Naive thymus-derived CD4-positive, alpha-beta T cell (primary cell): ENCODE data around the gene MYBPH. TPM values are rescaled to one million over a fixed set of nuclear protein-coding genes. Genes with fewer than 3 reads are reported as not detected.

Experiments used
- ATAC-seq: fragments of 150-1000 bp; cut with Tn5 transposase; 2 replicates; pipeline ENCODE4 v1.10.0; 2021; ENCODE audit warnings: mild to moderate bottlenecking, moderate library complexity
- CTCF ChIA-PET: fragments of 350-600 bp; sonication (Branson Sonifier 250); formaldehyde crosslinking; loops from one replicate; lab custom pipeline; 2021; ENCODE audit warnings: antibody characterized with exemption; lab: Charles Lee
- POLR2A ChIA-PET: fragments of 350-600 bp; sonication (Branson Sonifier 250); formaldehyde crosslinking; loops from one replicate; lab custom pipeline; 2021; ENCODE audit warnings: antibody characterized with exemption, inconsistent platforms; lab: Charles Lee
- DNase-seq, 9 donors: peaks; one replicate each; pipeline versions ENCODE4 v3.0.0 to v3.0.0-alpha.2; 2020 to 2022; ENCODE audit warnings: mixed read lengths in 1 of 9
- H3K27ac ChIP-seq: one replicate; pipeline ENCODE4 v1.7.0; 2013; ENCODE audit warnings: mild to moderate bottlenecking, low read depth, low read length, moderate library complexity
- H3K27me3 ChIP-seq, 2 donors: one replicate each; pipeline ENCODE4 v1.7.0; 2013; ENCODE audit warnings: low read length in 2 of 2, mild to moderate bottlenecking in 2 of 2, moderate library complexity in 2 of 2; ENCODE audit not compliant: control insufficient read depth in 2 of 2, insufficient read depth in 2 of 2
- H3K36me3 ChIP-seq, 3 experiments: 1 replicate in 2 of 3; 2 replicates in 1 of 3; pipeline ENCODE4 v1.7.0; 2013; ENCODE audit warnings: low read length in 3 of 3, mild to moderate bottlenecking in 3 of 3, moderate library complexity in 1 of 3; ENCODE audit not compliant: insufficient read depth in 3 of 3, control insufficient read depth in 2 of 3
- H3K4me1 ChIP-seq, 2 donors: one replicate each; pipeline ENCODE4 v1.7.0; 2013; ENCODE audit warnings: low read length in 2 of 2, mild to moderate bottlenecking in 2 of 2, moderate library complexity in 1 of 2; ENCODE audit not compliant: control insufficient read depth in 2 of 2, insufficient read depth in 2 of 2
- H3K4me3 ChIP-seq: 2 replicates; pipeline ENCODE4 v1.7.0; 2013; ENCODE audit warnings: mild to moderate bottlenecking, low read length
- H3K9me3 ChIP-seq, 3 experiments: 1 replicate in 2 of 3; 2 replicates in 1 of 3; pipeline ENCODE4 v1.7.0; 2013; ENCODE audit warnings: low read length in 3 of 3; ENCODE audit not compliant: control insufficient read depth in 2 of 3
- H3K27ac Mint-ChIP-seq, 9 donors: one replicate each; pipeline ENCODE4 v1.8.0; 2020 to 2022; ENCODE audit warnings: mixed read lengths in 9 of 9, mild to moderate bottlenecking in 8 of 9, moderate library complexity in 5 of 9, inconsistent platforms in 2 of 9
- H3K27me3 Mint-ChIP-seq, 5 donors: one replicate each; pipeline ENCODE4 v1.8.0; 2021 to 2022; ENCODE audit warnings: mixed read lengths in 5 of 5, mild to moderate bottlenecking in 1 of 5
- H3K36me3 Mint-ChIP-seq, 5 donors: one replicate each; pipeline ENCODE4 v1.8.0; 2020 to 2022; ENCODE audit warnings: mixed read lengths in 5 of 5, mild to moderate bottlenecking in 3 of 5, inconsistent platforms in 1 of 5
- H3K4me1 Mint-ChIP-seq, 7 donors: one replicate each; pipeline ENCODE4 v1.8.0; 2020 to 2022; ENCODE audit warnings: mixed read lengths in 7 of 7, mild to moderate bottlenecking in 3 of 7, inconsistent platforms in 1 of 7
- H3K4me3 Mint-ChIP-seq, 10 donors: one replicate each; pipeline ENCODE4 v1.8.0; 2020 to 2022; ENCODE audit warnings: mild to moderate bottlenecking in 10 of 10, mixed read lengths in 10 of 10, moderate library complexity in 6 of 10, inconsistent platforms in 2 of 10
- H3K9me3 Mint-ChIP-seq, 11 donors: one replicate each; pipeline ENCODE4 v1.8.0; 2020 to 2022; ENCODE audit warnings: mixed read lengths in 11 of 11, mild to moderate bottlenecking in 4 of 11, inconsistent platforms in 1 of 11, moderate library complexity in 1 of 11
- intact Hi-C, 2 donors: fragments of 100-400 bp; cut with micrococcal nuclease; formaldehyde crosslinking; loops; one replicate each; pipeline ENCODE4 v1.15.1; 2023
- polyA plus RNA-seq, 2 donors: library from polyadenylated mRNA; unstranded; fragments of 300-500 nt; fragmentation: Illumina TruSeq; gene quantifications; one replicate each; pipeline ENCODE4 v1.2.3, GENCODE V29; 2021
- total RNA-seq, 6 experiments: library from RNA in 5 of 6; stranded (reverse) in 5 of 6; gene quantifications; 1 replicate in 5 of 6; 2 replicates in 1 of 6; pipeline ENCODE4 v1.2.3 and lab custom pipeline; 2021 to 2026

Gene MYBPH
- total and polyA plus RNA-seq, 7 experiments from 2014 or later: not detected

GRCh38 chr1:203165101-203165799, 10.4 kb downstream of the MYBPH start:
- Histone ChIP-seq H3K36me3 (no peaks in the 10 kb centered on the region), H3K27me3 (no peaks in the 10 kb centered on the region), H3K9me3 (no peaks in the 10 kb centered on the region), H3K4me3 (no peak overlapping the region), H3K27ac (no peak overlapping the region), H3K4me1 (no peaks in the 10 kb centered on the region)
- CTCF ChIA-PET: no interaction called here
- ATAC-seq (no peak), DNase-seq (no peak)
- intact Hi-C loops: no loop called here
- Mint-ChIP-seq H3K36me3 (no peaks in the 10 kb centered on the region), H3K27ac (no peak overlapping the region), H3K4me3 (no peak overlapping the region), H3K27me3 (peaks cover 0 to 32% (median 10%) of the 10 kb centered on the region in 5 donors), H3K9me3 (peaks cover 0 to 1% (median 0%) of the 10 kb centered on the region in 11 donors), H3K4me1 (peaks cover 0 to 4% (median 0%) of the 10 kb centered on the region in 7 donors)
- POLR2A ChIA-PET: no interaction called here

- no peaks in the 10 kb centered on the region for H3K36me3 Mint-ChIP-seq
- H3K4me3 Mint-ChIP-seq: no peak overlapping the region
- POLR2A ChIA-PET: no interaction called here
- Histone ChIP-seq H3K9me3 (no peaks in the 10 kb centered on the region), H3K27me3 (no peaks in the 10 kb centered on the region), H3K36me3 (no peaks in the 10 kb centered on the region), H3K4me1 (no peaks in the 10 kb centered on the region), H3K4me3 (no peak overlapping the region), H3K27ac (no peak overlapping the region)
- DNase-seq (no peak), ATAC-seq (peak; percentile 58)
- peaks cover 0 to 4% (median 0%) of the 10 kb centered on the region in 7 donors for H3K4me1 Mint-ChIP-seq
- CTCF ChIA-PET: interaction anchor here (0.6 kb wide), 1 partner anchor 9 kb away, joined by 3 read pairs; no protein-coding TSS in a partner anchor
- no peak overlapping the region for H3K27ac Mint-ChIP-seq
- peaks cover 0 to 6% (median 0%) of the 10 kb centered on the region in 11 donors for H3K9me3 Mint-ChIP-seq
- peaks cover 0 to 32% (median 14%) of the 10 kb centered on the region in 5 donors for H3K27me3 Mint-ChIP-seq
- intact Hi-C loops: no loop called here
Measured at GRCh38 chr1:203163891-203164635, 11.6 kb downstream of the MYBPH start.

- no peak for DNase-seq
- Mint-ChIP-seq H3K9me3 (peaks cover 0 to 21% (median 6%) of the 10 kb centered on the region in 11 donors), H3K4me3 (no peak overlapping the region), H3K27me3 (peaks cover 0 to 35% (median 20%) of the 10 kb centered on the region in 5 donors), H3K27ac (no peak overlapping the region), H3K36me3 (peaks cover 0 to 9% (median 0%) of the 10 kb centered on the region in 5 donors), H3K4me1 (peaks cover 0 to 4% (median 0%) of the 10 kb centered on the region in 7 donors)
- ChIA-PET CTCF (no interaction called here), POLR2A (no interaction called here)
- peak; percentile 35 for ATAC-seq
- Histone ChIP-seq H3K36me3 (no peaks in the 10 kb centered on the region), H3K9me3 (no peaks in the 10 kb centered on the region), H3K4me1 (no peaks in the 10 kb centered on the region), H3K4me3 (no peak overlapping the region), H3K27me3 (no peaks in the 10 kb centered on the region), H3K27ac (no peak overlapping the region)
- intact Hi-C loops: no loop called here
Measured at GRCh38 chr1:203162403-203162802, 13.2 kb downstream of the MYBPH start.

DNA sequence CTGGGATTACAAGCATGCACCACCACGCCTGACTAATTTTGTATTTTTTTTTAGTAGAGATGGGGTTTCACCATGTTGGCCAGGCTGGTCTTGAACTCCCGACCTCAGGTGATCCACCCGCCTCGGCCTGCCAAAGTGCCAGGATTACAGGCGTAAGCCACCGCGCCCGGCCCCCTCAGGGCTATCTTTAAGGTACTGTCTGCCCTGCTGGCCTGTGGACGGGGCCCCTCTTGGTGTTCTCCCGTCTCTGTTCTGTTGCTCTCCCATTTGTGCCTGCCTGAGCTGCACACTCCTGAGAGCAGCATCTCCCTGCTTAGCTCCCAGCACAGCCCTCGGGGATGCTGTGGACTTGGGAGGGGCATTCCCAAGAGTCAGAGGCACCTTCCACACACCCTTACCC, 13.9 kb downstream of the MYBPH start:
- H3K9me3 Mint-ChIP-seq: peaks cover 0 to 21% (median 6%) of the 10 kb centered on the region in 11 donors
- intact Hi-C loops: no loop called here
- POLR2A ChIA-PET: no interaction called here

DNA sequence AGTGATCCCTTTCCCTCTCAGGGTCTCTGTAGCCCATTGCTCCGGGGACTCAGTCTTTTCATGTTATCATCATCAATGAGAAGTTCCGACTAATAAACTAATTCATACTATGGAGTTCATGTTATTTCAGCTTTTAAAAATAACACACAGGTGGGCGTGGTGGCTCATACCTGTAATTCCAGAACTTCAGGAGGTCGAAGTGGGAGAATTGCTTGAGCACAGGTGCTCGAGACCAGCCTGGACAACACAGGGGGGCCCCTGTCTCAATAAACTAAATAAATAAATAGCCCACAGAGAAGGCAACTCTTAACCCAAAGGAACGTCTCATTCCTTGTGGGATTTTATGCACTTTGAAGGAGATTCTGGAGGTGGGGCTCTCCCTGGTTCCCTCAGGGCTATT, 14.5 kb downstream of the MYBPH start:
- CTCF ChIA-PET: no interaction called here
- peaks cover 0 to under 1% of the 10 kb centered on the region in 2 donors for H3K27me3 ChIP-seq
- no peaks in the 10 kb centered on the region for H3K4me1 ChIP-seq
- POLR2A ChIA-PET: no interaction called here
- Mint-ChIP-seq H3K9me3 (peaks cover 0 to 21% (median 6%) of the 10 kb centered on the region in 11 donors), H3K4me1 (peaks cover 0 to 2% (median 0%) of the 10 kb centered on the region in 7 donors), H3K36me3 (peaks cover 0 to 9% (median 0%) of the 10 kb centered on the region in 5 donors), H3K4me3 (no peak overlapping the region), H3K27me3 (peaks cover 0 to 35% (median 20%) of the 10 kb centered on the region in 5 donors), H3K27ac (no peak overlapping the region)
- ATAC-seq (no peak), DNase-seq (no peak)
- no peak overlapping the region for H3K27ac ChIP-seq
- no peak overlapping the region for H3K4me3 ChIP-seq
- H3K9me3 ChIP-seq: no peaks in the 10 kb centered on the region
- intact Hi-C loops: no loop called here
- H3K36me3 ChIP-seq: no peaks in the 10 kb centered on the region

More for the DNA sequence above, 13.9 kb downstream of the MYBPH start:
- H3K4me1 Mint-ChIP-seq: peaks cover 0 to 4% (median 0%) of the 10 kb centered on the region in 7 donors
- DNase-seq: no peak
- no peak for ATAC-seq
- peaks cover 0 to 9% (median 0%) of the 10 kb centered on the region in 5 donors for H3K36me3 Mint-ChIP-seq
- H3K4me3 Mint-ChIP-seq: no peak overlapping the region
- H3K36me3 ChIP-seq: no peaks in the 10 kb centered on the region
- H3K27me3 ChIP-seq: no peaks in the 10 kb centered on the region
- H3K4me1 ChIP-seq: no peaks in the 10 kb centered on the region
- CTCF ChIA-PET: no interaction called here
- H3K27ac Mint-ChIP-seq: no peak overlapping the region
- H3K27me3 Mint-ChIP-seq: peaks cover 0 to 35% (median 20%) of the 10 kb centered on the region in 5 donors
- no peaks in the 10 kb centered on the region for H3K9me3 ChIP-seq
- no peak overlapping the region for H3K27ac ChIP-seq
- no peak overlapping the region for H3K4me3 ChIP-seq

DNA sequence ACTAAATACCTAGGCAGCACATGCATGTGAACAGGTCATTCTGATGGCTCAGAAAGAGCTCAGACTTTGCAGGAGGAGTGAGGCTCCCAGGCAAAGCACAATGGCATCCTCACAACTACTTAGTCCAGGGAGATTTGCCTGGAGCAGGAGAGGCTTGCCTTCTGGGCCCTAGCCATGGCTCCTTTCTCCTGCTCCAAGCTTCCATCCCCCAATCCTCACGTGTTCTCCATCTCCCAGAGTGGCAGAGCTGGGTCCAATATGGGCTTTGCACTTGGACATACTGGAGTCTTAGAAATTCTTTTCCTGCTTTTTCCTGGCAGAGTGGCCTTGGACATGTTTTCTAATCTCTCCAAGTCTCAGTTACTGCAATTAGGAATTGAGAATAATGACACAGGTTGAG, 15.8 kb downstream of the MYBPH start:
- H3K27ac ChIP-seq: no peak overlapping the region
- H3K4me1 ChIP-seq: no peaks in the 10 kb centered on the region
- H3K36me3 Mint-ChIP-seq: peaks cover 0 to 9% (median 0%) of the 10 kb centered on the region in 5 donors
- DNase-seq (no peak), ATAC-seq (no peak)
- intact Hi-C loops: no loop called here
- no peak overlapping the region for H3K4me3 ChIP-seq
- peaks cover 0 to 3% of the 10 kb centered on the region in 2 donors for H3K27me3 ChIP-seq
- no peak overlapping the region for H3K27ac Mint-ChIP-seq
- POLR2A ChIA-PET: no interaction called here
- no peak overlapping the region for H3K4me3 Mint-ChIP-seq
- CTCF ChIA-PET: no interaction called here
- no peaks in the 10 kb centered on the region for H3K36me3 ChIP-seq
- H3K4me1 Mint-ChIP-seq: peaks cover 0 to 1% (median 0%) of the 10 kb centered on the region in 7 donors
- peaks cover 0 to 32% (median 20%) of the 10 kb centered on the region in 5 donors for H3K27me3 Mint-ChIP-seq
- H3K9me3 ChIP-seq: no peaks in the 10 kb centered on the region
- peaks cover 0 to 21% (median 6%) of the 10 kb centered on the region in 11 donors for H3K9me3 Mint-ChIP-seq
